HCT116 (cell line): ENCODE results near the gene PIP4K2C. TPM values are rescaled to one million over a fixed set of nuclear protein-coding genes. Genes with fewer than 3 reads are reported as not detected.

ENCODE experiments used
- ATAC-seq: fragments of 200-7000 bp; cut with Tn5 transposase; 2 replicates; pipeline ENCODE4 v1.9.1; 2020; ENCODE audit warnings: mild to moderate bottlenecking, moderate library complexity
- BruUV-seq: library from RNA; stranded (reverse); fragments of 400-500 nt; replicated peaks from 2 replicates; lab custom pipeline; 2021; lab: Mats Ljungman, UMichigan
- CTCF ChIA-PET: fragments of 300-600 bp; sonication (Branson Sonifier 250); formaldehyde crosslinking; loops from one replicate; lab custom pipeline; 2021; ENCODE audit warnings: antibody characterized with exemption; lab: Charles Lee
- POLR2A ChIA-PET: fragments of 300-600, 350-600 bp; sonication (Branson Sonifier 250); formaldehyde crosslinking; loops from one replicate; lab custom pipeline; 2021; ENCODE audit warnings: antibody characterized with exemption; lab: Charles Lee
- RAD21 ChIA-PET, 2 experiments: fragments of 300-600 bp; sonication (Branson Sonifier 250); formaldehyde crosslinking; loops; one replicate each; lab custom pipeline; 2023; ENCODE audit warnings: low total read pairs in 2 of 2; ENCODE audit not compliant: uncharacterized antibody in 2 of 2, unreplicated experiment in 2 of 2, low non-redundant PET in 1 of 2; lab: Charles Lee
- DNase-seq: peaks from one replicate; pipeline ENCODE4 v3.0.0-alpha.2; 2010; ENCODE audit warnings: low read depth, low spot score
- H2AFZ ChIP-seq: fragments of 200-600 bp; shearing (Covaris generic), sonication (generic); 2 replicates; pipeline ENCODE4 v1.6.1; 2017; ENCODE audit warnings: low read depth, mixed run types, mixed read lengths, antibody characterized with exemption, low read length; ENCODE audit not compliant: poor library complexity, severe bottlenecking
- H3K27ac ChIP-seq: 2 replicates; pipeline ENCODE4 v1.5.1; 2012; ENCODE audit warnings: low read depth, low read length
- H3K27me3 ChIP-seq: fragments of 200-600 bp; sonication (generic); 2 replicates; pipeline ENCODE4 v1.6.1; 2016; ENCODE audit warnings: mixed run types, low read length, mixed read lengths; ENCODE audit not compliant: insufficient read depth
- H3K36me3 ChIP-seq, 2 experiments: fragments of 200-500 bp in 1 of 2; fragments of 200-600 bp in 1 of 2; sonication (Bioruptor generic) in 1 of 2; sonication (generic) in 1 of 2; 2 replicates each; pipeline versions ENCODE4 v1.5.1 to v1.6.1; 2014 to 2016; ENCODE audit warnings: low read length in 2 of 2, inconsistent platforms in 1 of 2, mixed read lengths in 1 of 2, mixed run types in 1 of 2; ENCODE audit not compliant: insufficient read depth in 2 of 2, control insufficient read depth in 1 of 2
- H3K4me1 ChIP-seq, 2 experiments: fragments of 200-600 bp in 1 of 2; sonication (generic) in 1 of 2; 2 replicates each; pipeline versions ENCODE4 v1.5.1 to v1.6.1; 2012 to 2017; ENCODE audit warnings: low read length in 2 of 2, inconsistent platforms in 1 of 2, mild to moderate bottlenecking in 1 of 2, mixed read lengths in 1 of 2, mixed run types in 1 of 2, moderate library complexity in 1 of 2; ENCODE audit not compliant: insufficient read depth in 2 of 2, control insufficient read depth in 1 of 2
- H3K4me2 ChIP-seq: fragments of 200-600 bp; sonication (generic); 2 replicates; pipeline ENCODE4 v1.6.1; 2017; ENCODE audit warnings: mixed run types, low read length, mixed read lengths
- H3K4me3 ChIP-seq, 2 experiments: fragments of 200-600 bp in 1 of 2; sonication (generic) in 1 of 2; replicated peaks in 1 of 2; 2 replicates each; pipeline ENCODE4 v1.5.1; 2011 to 2016; ENCODE audit warnings: low read length in 2 of 2, control low read depth in 1 of 2, low read depth in 1 of 2, mild to moderate bottlenecking in 1 of 2, mixed read lengths in 1 of 2, mixed run types in 1 of 2
- H3K79me2 ChIP-seq: fragments of 200-600 bp; sonication (generic); 2 replicates; pipeline ENCODE4 v1.6.1; 2017; ENCODE audit warnings: mild to moderate bottlenecking, mixed run types, low read length, moderate library complexity, mixed read lengths; ENCODE audit not compliant: insufficient read depth
- H3K9ac ChIP-seq: fragments of 200-600 bp; sonication (generic); 2 replicates; pipeline ENCODE4 v1.6.1; 2016; ENCODE audit warnings: low read length, mixed read lengths
- H3K9me2 ChIP-seq: fragments of 200-600 bp; sonication (generic), shearing (Covaris generic); 2 replicates; pipeline ENCODE4 v1.6.1; 2017; ENCODE audit warnings: mixed run types, mild to moderate bottlenecking, moderate library complexity; ENCODE audit not compliant: insufficient read depth
- H3K9me3 ChIP-seq, 2 experiments: fragments of 200-500 bp in 1 of 2; fragments of 200-600 bp in 1 of 2; sonication (Bioruptor generic) in 1 of 2; sonication (generic) in 1 of 2; 2 replicates each; pipeline ENCODE4 v1.6.1; 2014 to 2017; ENCODE audit warnings: low read length in 2 of 2, mixed read lengths in 2 of 2, inconsistent platforms in 1 of 2, low read depth in 1 of 2, mild to moderate bottlenecking in 1 of 2, mixed run types in 1 of 2, moderate library complexity in 1 of 2; ENCODE audit not compliant: control insufficient read depth in 1 of 2, insufficient read depth in 1 of 2
- H4K20me1 ChIP-seq: fragments of 200-600 bp; sonication (generic), shearing (Covaris generic); 2 replicates; pipeline ENCODE4 v1.6.1; 2017; ENCODE audit warnings: mixed run types, mild to moderate bottlenecking, moderate library complexity; ENCODE audit not compliant: insufficient read depth
- CEBPB ChIP-seq: IDR thresholded peaks from 2 replicates; pipeline ENCODE4 v1.6.1; 2012; ENCODE audit warnings: low read depth
- CTCF ChIP-seq, 3 experiments: fragments of 200-600 bp in 1 of 3; sonication (generic) in 1 of 3; IDR thresholded peaks in 2 of 3; conservative IDR thresholded peaks in 1 of 3; 2 replicates each; pipeline ENCODE4 v1.5.1; 2012 to 2017; ENCODE audit warnings: low read depth in 2 of 3, low read length in 2 of 3, antibody characterized with exemption in 1 of 3, borderline replicate concordance in 1 of 3, control low read depth in 1 of 3, mild to moderate bottlenecking in 1 of 3, mixed read lengths in 1 of 3, mixed run types in 1 of 3, moderate library complexity in 1 of 3; ENCODE audit not compliant: insufficient read depth in 1 of 3
- EGR1 ChIP-seq: IDR thresholded peaks from 2 replicates; pipeline ENCODE4 v1.6.1; 2012; ENCODE audit warnings: low read depth
- ELF1 ChIP-seq: IDR thresholded peaks from 2 replicates; pipeline ENCODE4 v1.6.1; 2012; ENCODE audit warnings: low read depth, borderline replicate concordance
- EZH2phosphoT487 ChIP-seq: fragments of 200-600 bp; IDR thresholded peaks from 2 replicates; pipeline ENCODE4 v1.6.1; 2018; ENCODE audit warnings: antibody characterized with exemption, borderline replicate concordance
- JUND ChIP-seq: IDR thresholded peaks from 2 replicates; pipeline ENCODE4 v1.6.1; 2012
- POLR2AphosphoS5 ChIP-seq: IDR thresholded peaks from 2 replicates; pipeline ENCODE4 v1.6.1; 2011; ENCODE audit warnings: mild to moderate bottlenecking, low read depth, low read length, moderate library complexity
- RAD21 ChIP-seq: IDR thresholded peaks from 2 replicates; pipeline ENCODE4 v1.6.1; 2012; ENCODE audit warnings: low read depth, mild to moderate bottlenecking
- SIN3A ChIP-seq: IDR thresholded peaks from 2 replicates; pipeline ENCODE4 v1.6.1; 2012; ENCODE audit warnings: low read depth
- SRF ChIP-seq: IDR thresholded peaks from 2 replicates; pipeline ENCODE4 v1.6.1; 2012; ENCODE audit warnings: low read depth
- TCF7L2 ChIP-seq: IDR thresholded peaks from 2 replicates; pipeline ENCODE4 v1.7.0; 2011; ENCODE audit warnings: borderline replicate concordance, inconsistent platforms; ENCODE audit not compliant: insufficient read depth, insufficient read length; ENCODE audit errors: extremely low read depth
- YY1 ChIP-seq: IDR thresholded peaks from 2 replicates; pipeline ENCODE4 v1.6.1; 2011; ENCODE audit warnings: low read length, low read depth, moderate library complexity, mild to moderate bottlenecking; ENCODE audit not compliant: insufficient replicate concordance; ENCODE audit errors: extremely low read depth
- ZBTB33 ChIP-seq: IDR thresholded peaks from 2 replicates; pipeline ENCODE4 v1.6.1; 2011; ENCODE audit warnings: mild to moderate bottlenecking, low read length, moderate library complexity; ENCODE audit not compliant: insufficient replicate concordance; ENCODE audit errors: extremely low read depth
- ZFX ChIP-seq: fragments of 450-650 bp; IDR thresholded peaks from 2 replicates; pipeline ENCODE4 v1.6.1; 2017
- ZNF274 ChIP-seq: fragments of 200-500 bp; sonication (Bioruptor generic); IDR thresholded peaks from 2 replicates; pipeline ENCODE4 v1.6.1; 2014; ENCODE audit warnings: mild to moderate bottlenecking, low read depth, low read length, inconsistent platforms
- intact Hi-C: fragments of 100-400 bp; cut with micrococcal nuclease; formaldehyde crosslinking; loops from 2 replicates; pipeline ENCODE4 v1.10.0; 2022
- total RNA-seq: library from RNA; stranded (reverse); gene quantifications from one replicate; pipeline ENCODE4 v1.2.1, GENCODE V29; 2021; ENCODE audit not compliant: unreplicated experiment
- TF ChIP-seq, protein P1 (sequence below): IDR thresholded peaks from 2 replicates; pipeline ENCODE4 v1.6.1; 2012

Gene PIP4K2C
- total RNA-seq, 1 experiment from 2014 or later, result 38.4 TPM

- POLR2A ChIA-PET, result no interaction called here
- no peak overlapping the region for H3K4me3 ChIP-seq
- no peak overlapping the region for H3K27ac ChIP-seq
- intact Hi-C loops, result no loop called here
- TF ChIP-seq ZNF274 (no peak), ZBTB33 (no peak), EZH2phosphoT487 (no peak), JUND (no peak), ZFX (no peak), ELF1 (no peak), SIN3A (no peak), SRF (no peak), CTCF (IDR thresholded peaks at IDR 0.05 in 2 of 3, conservative IDR thresholded peaks at IDR 0.05 in 1 of 3; ENCODE audit: borderline replicate concordance in 1 of 3, insufficient read depth in 1 of 3, low read depth in 2 of 3, low read length in 2 of 3) (no peak), EGR1 (no peak), RAD21 (no peak), YY1 (no peak), CEBPB (no peak), TCF7L2 (no peak), POLR2AphosphoS5 (no peak)
- TF ChIP-seq, protein P1, sequence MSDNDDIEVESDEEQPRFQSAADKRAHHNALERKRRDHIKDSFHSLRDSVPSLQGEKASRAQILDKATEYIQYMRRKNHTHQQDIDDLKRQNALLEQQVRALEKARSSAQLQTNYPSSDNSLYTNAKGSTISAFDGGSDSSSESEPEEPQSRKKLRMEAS, result no peak
- no peaks in the 10 kb centered on the region for H3K79me2 ChIP-seq
- no TSS peak for BruUV-seq
- H3K9me3 ChIP-seq, result no peaks in the 10 kb centered on the region
- H2AFZ ChIP-seq, result no peak overlapping the region
- H3K36me3 ChIP-seq, result no peaks in the 10 kb centered on the region
- H3K9ac ChIP-seq, result no peak overlapping the region
- H3K4me1 ChIP-seq, result peaks cover 3 to 23% of the 10 kb centered on the region in 2 experiments; a peak in 3 of 4 replicates
- CTCF ChIA-PET, result no interaction called here
- H3K4me2 ChIP-seq, result no peak overlapping the region
- no peaks in the 10 kb centered on the region for H3K27me3 ChIP-seq
- ATAC-seq (no peak), DNase-seq (no peak)
- no peaks in the 10 kb centered on the region for H4K20me1 ChIP-seq
- RAD21 ChIA-PET, result no interaction called here
- H3K9me2 ChIP-seq, result no peaks in the 10 kb centered on the region
These were observed 36.1 kb upstream of the PIP4K2C start for GRCh38 chr12:57554897-57555296.
